Activated naive CD4-positive, alpha-beta T cell treated with anti-CD3 and anti-CD28 coated beads, Interleukin-2, amount 10 ng/mL, durations not matched to agents 7 days and 5 days (primary cell): ENCODE results near the gene CTBP2.

ENCODE experiments used
- CTCF ChIA-PET: fragments of 350-600 bp; sonication (Branson Sonifier 250); formaldehyde crosslinking; loops from one replicate; lab custom pipeline; 2021; ENCODE audit warnings: antibody characterized with exemption; lab: Charles Lee
- DNase-seq: peaks from one replicate; pipeline ENCODE4 v3.0.0-alpha.2; 2020
- H3K27ac Mint-ChIP-seq: one replicate; pipeline ENCODE4 v1.8.0; 2021; ENCODE audit warnings: mild to moderate bottlenecking, moderate library complexity, mixed read lengths
- H3K27me3 Mint-ChIP-seq: one replicate; pipeline ENCODE4 v1.8.0; 2021; ENCODE audit warnings: mild to moderate bottlenecking, mixed read lengths
- H3K36me3 Mint-ChIP-seq: one replicate; pipeline ENCODE4 v1.8.0; 2021; ENCODE audit warnings: mixed read lengths
- H3K4me1 Mint-ChIP-seq: one replicate; pipeline ENCODE4 v1.8.0; 2021; ENCODE audit warnings: mixed read lengths
- H3K4me3 Mint-ChIP-seq: one replicate; pipeline ENCODE4 v1.8.0; 2021; ENCODE audit warnings: mild to moderate bottlenecking, moderate library complexity, mixed read lengths
- H3K9me3 Mint-ChIP-seq: one replicate; pipeline ENCODE4 v1.8.0; 2021; ENCODE audit warnings: mixed read lengths

CTBP2 gene

GRCh38 chr10:124997771-124998623 is 162.4 kb downstream of the CTBP2 start:
- Mint-ChIP-seq H3K4me3 (no peak overlapping the region), H3K27me3 (peaks cover 13% of the 10 kb centered on the region), H3K27ac (no peak overlapping the region), H3K4me1 (no peaks in the 10 kb centered on the region), H3K9me3 (no peaks in the 10 kb centered on the region), H3K36me3 (no peaks in the 10 kb centered on the region)
- peak; percentile 16 for DNase-seq
- CTCF ChIA-PET, result no interaction called here

GRCh38 chr10:124997306-124997705 is 163.1 kb downstream of the CTBP2 start:
- no peaks in the 10 kb centered on the region for H3K9me3 Mint-ChIP-seq
- no peak overlapping the region for H3K4me3 Mint-ChIP-seq
- H3K27me3 Mint-ChIP-seq, result peaks cover 13% of the 10 kb centered on the region
- H3K4me1 Mint-ChIP-seq, result no peaks in the 10 kb centered on the region
- no peak overlapping the region for H3K27ac Mint-ChIP-seq
- DNase-seq, result no peak
- CTCF ChIA-PET, result no interaction called here
- H3K36me3 Mint-ChIP-seq, result no peaks in the 10 kb centered on the region

GRCh38 chr10:124996854-124997215 is 163.5 kb downstream of the CTBP2 start:
- H3K4me3 Mint-ChIP-seq, result no peak overlapping the region
- H3K9me3 Mint-ChIP-seq, result no peaks in the 10 kb centered on the region
- H3K36me3 Mint-ChIP-seq, result no peaks in the 10 kb centered on the region
- peaks cover 13% of the 10 kb centered on the region for H3K27me3 Mint-ChIP-seq
- no peak overlapping the region for H3K27ac Mint-ChIP-seq
- DNase-seq, result no peak
- no peaks in the 10 kb centered on the region for H3K4me1 Mint-ChIP-seq
- CTCF ChIA-PET, result no interaction called here

GRCh38 chr10:124996127-124996853 is 164.1 kb downstream of the CTBP2 start:
- Mint-ChIP-seq H3K27ac (no peak overlapping the region), H3K4me3 (no peak overlapping the region), H3K36me3 (no peaks in the 10 kb centered on the region), H3K9me3 (no peaks in the 10 kb centered on the region), H3K27me3 (peaks cover 13% of the 10 kb centered on the region), H3K4me1 (no peaks in the 10 kb centered on the region)
- DNase-seq, result no peak
- CTCF ChIA-PET, result interaction anchor here (0.6 kb wide), 1 partner anchor 901 kb away, joined by 3 read pairs; no protein-coding TSS in a partner anchor

- no peak for DNase-seq
- Mint-ChIP-seq H3K36me3 (no peaks in the 10 kb centered on the region), H3K9me3 (no peaks in the 10 kb centered on the region), H3K4me1 (no peaks in the 10 kb centered on the region), H3K27me3 (peaks cover 8% of the 10 kb centered on the region), H3K4me3 (no peak overlapping the region), H3K27ac (no peak overlapping the region)
- CTCF ChIA-PET, result interaction anchor here (0.6 kb wide), 1 partner anchor 900 kb away, joined by 3 read pairs; no protein-coding TSS in a partner anchor
Observed at GRCh38 chr10:124995605-124996004, 164.8 kb downstream of the CTBP2 start.

- CTCF ChIA-PET, result no interaction called here
- Mint-ChIP-seq H3K4me3 (no peak overlapping the region), H3K36me3 (no peaks in the 10 kb centered on the region), H3K9me3 (no peaks in the 10 kb centered on the region), H3K27me3 (peaks cover under 1% of the 10 kb centered on the region), H3K27ac (no peak overlapping the region), H3K4me1 (no peaks in the 10 kb centered on the region)
- no peak for DNase-seq
Observed at GRCh38 chr10:124994573-124995473, 165.5 kb downstream of the CTBP2 start.

GRCh38 chr10:124993736-124994451 is 166.5 kb downstream of the CTBP2 start:
- Mint-ChIP-seq H3K4me1 (no peaks in the 10 kb centered on the region), H3K27ac (no peak overlapping the region), H3K4me3 (no peak overlapping the region), H3K36me3 (peaks cover under 1% of the 10 kb centered on the region), H3K27me3 (no peaks in the 10 kb centered on the region), H3K9me3 (no peaks in the 10 kb centered on the region)
- CTCF ChIA-PET, result interaction anchor here (1.9 kb wide), 1 partner anchor 16 kb away, joined by 6 read pairs; no protein-coding TSS in a partner anchor
- DNase-seq, result no peak

- CTCF ChIA-PET, result interaction anchor here (1.9 kb wide), 2 partner anchors 16 to 18 kb away, joined by 6 to 8 read pairs; no protein-coding TSS in a partner anchor
Observed at GRCh38 chr10:124993345-124993708, 167.0 kb downstream of the CTBP2 start.

GRCh38 chr10:124992462-124993344 is 167.7 kb downstream of the CTBP2 start:
- CTCF ChIA-PET, result interaction anchor here (0.8 to 1.9 kb wide), 5 partner anchors 9 to 68 kb away, joined by 3 to 8 read pairs (median 5); no protein-coding TSS in a partner anchor
- no peaks in the 10 kb centered on the region for H3K9me3 Mint-ChIP-seq
- peaks cover 5% of the 10 kb centered on the region for H3K36me3 Mint-ChIP-seq
- H3K4me3 Mint-ChIP-seq, result no peak overlapping the region
- H3K27me3 Mint-ChIP-seq, result no peaks in the 10 kb centered on the region
- H3K4me1 Mint-ChIP-seq, result no peaks in the 10 kb centered on the region
- no peak overlapping the region for H3K27ac Mint-ChIP-seq
- DNase-seq, result peak; percentile 37

More at GRCh38 chr10:124993345-124993708, 167.0 kb downstream of the CTBP2 start:
- DNase-seq, result no peak
- no peaks in the 10 kb centered on the region for H3K27me3 Mint-ChIP-seq
- no peaks in the 10 kb centered on the region for H3K4me1 Mint-ChIP-seq
- H3K36me3 Mint-ChIP-seq, result peaks cover 3% of the 10 kb centered on the region
- no peak overlapping the region for H3K27ac Mint-ChIP-seq
- H3K9me3 Mint-ChIP-seq, result no peaks in the 10 kb centered on the region
- H3K4me3 Mint-ChIP-seq, result no peak overlapping the region

- H3K27me3 Mint-ChIP-seq, result no peaks in the 10 kb centered on the region
- DNase-seq, result no peak
- H3K4me3 Mint-ChIP-seq, result no peak overlapping the region
- peaks cover 9% of the 10 kb centered on the region for H3K36me3 Mint-ChIP-seq
- H3K4me1 Mint-ChIP-seq, result no peaks in the 10 kb centered on the region
- H3K9me3 Mint-ChIP-seq, result no peaks in the 10 kb centered on the region
- CTCF ChIA-PET, result interaction anchor here (0.5 to 1.9 kb wide), 10 partner anchors 9 to 559 kb away, joined by 3 to 8 read pairs (median 4); no protein-coding TSS in a partner anchor
- H3K27ac Mint-ChIP-seq, result no peak overlapping the region
Observed at GRCh38 chr10:124991835-124992234, 168.5 kb downstream of the CTBP2 start.

- H3K36me3 Mint-ChIP-seq, result peaks cover 14% of the 10 kb centered on the region
- no peak for DNase-seq
- no peaks in the 10 kb centered on the region for H3K27me3 Mint-ChIP-seq
- no peaks in the 10 kb centered on the region for H3K4me1 Mint-ChIP-seq
- no peak overlapping the region for H3K27ac Mint-ChIP-seq
- no peak overlapping the region for H3K4me3 Mint-ChIP-seq
- CTCF ChIA-PET, result interaction anchor here (0.5 to 1.9 kb wide), 6 partner anchors 20 to 560 kb away, joined by 3 to 8 read pairs (median 4); no protein-coding TSS in a partner anchor
- H3K9me3 Mint-ChIP-seq, result no peaks in the 10 kb centered on the region
Observed at GRCh38 chr10:124990671-124991625, 169.4 kb downstream of the CTBP2 start.

GRCh38 chr10:124989526-124989925 is 170.8 kb downstream of the CTBP2 start:
- peaks cover 23% of the 10 kb centered on the region for H3K36me3 Mint-ChIP-seq
- no peak for DNase-seq
- CTCF ChIA-PET, result no interaction called here
- H3K4me1 Mint-ChIP-seq, result no peaks in the 10 kb centered on the region
- no peak overlapping the region for H3K27ac Mint-ChIP-seq
- no peak overlapping the region for H3K4me3 Mint-ChIP-seq
- no peaks in the 10 kb centered on the region for H3K9me3 Mint-ChIP-seq
- H3K27me3 Mint-ChIP-seq, result no peaks in the 10 kb centered on the region
